Lower lobe of right lung (tissue), 2 donors: ENCODE results near the gene ESPL1. TPM values are rescaled to one million over a fixed set of nuclear protein-coding genes. Genes with fewer than 3 reads are reported as not detected.

Experiments used
- ATAC-seq, 2 donors: fragments of 200-7000 bp; cut with Tn5 transposase; one replicate each; pipeline ENCODE4 v1.9.1; 2020 to 2022; ENCODE audit warnings: mild to moderate bottlenecking in 2 of 2, moderate library complexity in 2 of 2
- DNase-seq: peaks from one replicate; pipeline ENCODE4 v3.0.0-alpha.2; 2020
- H3K27ac ChIP-seq: fragments of 200-600 bp; one replicate; pipeline ENCODE4 v1.8.0; 2022
- H3K27me3 ChIP-seq: fragments of 200-600 bp; one replicate; pipeline ENCODE4 v1.8.0; 2022; ENCODE audit warnings: low read depth
- H3K36me3 ChIP-seq: fragments of 200-600 bp; one replicate; pipeline ENCODE4 v1.8.0; 2022; ENCODE audit warnings: mild to moderate bottlenecking
- H3K4me1 ChIP-seq: fragments of 200-600 bp; one replicate; pipeline ENCODE4 v1.8.0; 2022
- H3K4me3 ChIP-seq: fragments of 200-600 bp; one replicate; pipeline ENCODE4 v1.8.0; 2022; ENCODE audit warnings: mild to moderate bottlenecking
- H3K9me3 ChIP-seq: fragments of 200-600 bp; one replicate; pipeline ENCODE4 v1.8.0; 2022
- intact Hi-C: fragments of 100-400 bp; cut with DNase I; formaldehyde crosslinking; loops from one replicate; pipeline ENCODE4 v1.11.0; 2022
- total RNA-seq: library from RNA; stranded (reverse); fragmentation: NEBNext Ultra II Directional; extraction: Animal tissue kit (Norgen Biotek cat#: 25700); gene quantifications from one replicate; pipeline ENCODE4 v1.2.1, GENCODE V29; 2021
- TF ChIP-seq, protein P1 (sequence below): fragments of 200-600 bp; IDR thresholded peaks from one replicate; pipeline ENCODE4 v1.8.0; 2022; ENCODE audit warnings: antibody characterized with exemption, mild to moderate bottlenecking
- donor health status: DM: no; HTN: yes; CAD: no; lungs with severe emphysema.

Gene ESPL1
- total RNA-seq, 1 donor from 2014 or later: 2.2 TPM

DNA sequence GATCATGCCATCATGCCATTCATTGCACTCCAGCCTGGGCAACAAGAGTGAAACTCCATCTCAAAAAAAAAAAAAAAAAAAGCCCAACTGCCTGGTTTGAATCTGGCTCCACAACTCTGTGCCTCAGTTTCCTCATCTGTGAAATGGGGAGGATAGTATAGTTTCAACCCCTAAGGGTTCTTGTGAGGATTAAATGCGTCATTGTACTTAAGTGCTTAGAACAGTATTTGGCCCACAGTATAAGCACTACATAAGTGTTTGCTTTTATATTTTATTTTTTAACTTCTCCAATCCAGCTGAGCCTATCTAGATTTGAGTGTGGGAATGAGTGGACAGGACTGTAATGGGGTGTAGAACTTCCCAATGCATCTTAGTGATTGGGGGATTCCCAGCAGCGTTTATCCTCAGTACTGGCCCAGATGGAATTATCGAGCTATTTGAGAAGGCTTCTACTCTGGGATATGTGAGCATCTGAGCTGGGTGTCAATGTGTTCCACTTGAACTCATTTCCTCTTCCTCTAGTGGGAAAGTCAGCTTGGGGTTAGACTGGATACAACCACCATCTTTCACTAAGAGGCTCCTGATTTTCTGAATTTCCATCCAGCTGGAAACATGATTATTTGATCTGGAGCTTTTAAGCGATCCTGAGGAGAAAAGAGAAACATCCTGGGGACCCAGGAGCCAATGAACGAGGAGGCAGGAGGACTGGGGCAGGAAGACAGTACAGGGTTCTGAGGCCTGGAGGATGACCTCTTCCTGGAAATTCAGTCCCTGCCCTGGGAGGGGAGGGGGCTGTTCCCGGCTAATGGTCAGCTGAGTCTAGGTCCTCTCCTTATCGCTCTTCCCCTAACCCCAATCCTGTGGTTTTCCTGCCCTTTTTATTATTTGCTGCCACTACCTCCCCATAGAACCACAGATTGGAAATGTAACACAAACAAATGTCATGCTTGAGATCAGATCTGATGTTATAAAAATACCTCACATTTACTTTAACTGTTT is 9.3 kb upstream of the ESPL1 start:
- intact Hi-C loops: no loop called here
- TF ChIP-seq, protein P1, sequence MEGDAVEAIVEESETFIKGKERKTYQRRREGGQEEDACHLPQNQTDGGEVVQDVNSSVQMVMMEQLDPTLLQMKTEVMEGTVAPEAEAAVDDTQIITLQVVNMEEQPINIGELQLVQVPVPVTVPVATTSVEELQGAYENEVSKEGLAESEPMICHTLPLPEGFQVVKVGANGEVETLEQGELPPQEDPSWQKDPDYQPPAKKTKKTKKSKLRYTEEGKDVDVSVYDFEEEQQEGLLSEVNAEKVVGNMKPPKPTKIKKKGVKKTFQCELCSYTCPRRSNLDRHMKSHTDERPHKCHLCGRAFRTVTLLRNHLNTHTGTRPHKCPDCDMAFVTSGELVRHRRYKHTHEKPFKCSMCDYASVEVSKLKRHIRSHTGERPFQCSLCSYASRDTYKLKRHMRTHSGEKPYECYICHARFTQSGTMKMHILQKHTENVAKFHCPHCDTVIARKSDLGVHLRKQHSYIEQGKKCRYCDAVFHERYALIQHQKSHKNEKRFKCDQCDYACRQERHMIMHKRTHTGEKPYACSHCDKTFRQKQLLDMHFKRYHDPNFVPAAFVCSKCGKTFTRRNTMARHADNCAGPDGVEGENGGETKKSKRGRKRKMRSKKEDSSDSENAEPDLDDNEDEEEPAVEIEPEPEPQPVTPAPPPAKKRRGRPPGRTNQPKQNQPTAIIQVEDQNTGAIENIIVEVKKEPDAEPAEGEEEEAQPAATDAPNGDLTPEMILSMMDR: no peak
- peak overlapping the region; percentile 36 for H3K27ac ChIP-seq

GRCh38 chr12:53259891-53260290 is 8.2 kb upstream of the ESPL1 start:
- intact Hi-C loops: no loop called here
- ATAC-seq: no peak

More for the DNA sequence above, 9.3 kb upstream of the ESPL1 start:
- Histone ChIP-seq H3K9me3 (no peaks in the 10 kb centered on the region), H3K36me3 (peaks cover 13% of the 10 kb centered on the region), H3K27me3 (no peaks in the 10 kb centered on the region), H3K4me3 (no peak overlapping the region), H3K4me1 (peaks cover 15% of the 10 kb centered on the region)
- peak; percentile 79 to 94 for ATAC-seq
- no peak for DNase-seq

GRCh38 chr12:53265783-53266182 is 2.3 kb upstream of the ESPL1 start:
- TF ChIP-seq, protein P1: no peak
- no peak for ATAC-seq
- intact Hi-C loops: no loop called here

More at GRCh38 chr12:53259891-53260290, 8.2 kb upstream of the ESPL1 start:
- H3K4me3 ChIP-seq: no peak overlapping the region
- peaks cover 2% of the 10 kb centered on the region for H3K36me3 ChIP-seq
- no peak overlapping the region for H3K27ac ChIP-seq
- peaks cover 14% of the 10 kb centered on the region for H3K4me1 ChIP-seq
- TF ChIP-seq, protein P1: no peak
- no peaks in the 10 kb centered on the region for H3K27me3 ChIP-seq
- no peaks in the 10 kb centered on the region for H3K9me3 ChIP-seq
- no peak for DNase-seq

GRCh38 chr12:53267306-53267998 is 647 bp upstream of the ESPL1 start:
- DNase-seq: no peak
- Histone ChIP-seq H3K4me1 (peaks cover 8% of the 10 kb centered on the region), H3K4me3 (peak overlapping the region; percentile 72), H3K36me3 (no peaks in the 10 kb centered on the region), H3K27me3 (no peaks in the 10 kb centered on the region), H3K27ac (peak overlapping the region; percentile 46), H3K9me3 (no peaks in the 10 kb centered on the region)
- TF ChIP-seq, protein P1: no peak
- peak; percentile 38 to 61 for ATAC-seq
- intact Hi-C loops: no loop called here

More at GRCh38 chr12:53265783-53266182, 2.3 kb upstream of the ESPL1 start:
- Histone ChIP-seq H3K4me1 (peaks cover 8% of the 10 kb centered on the region), H3K4me3 (no peak overlapping the region), H3K27me3 (no peaks in the 10 kb centered on the region), H3K9me3 (no peaks in the 10 kb centered on the region), H3K36me3 (no peaks in the 10 kb centered on the region), H3K27ac (no peak overlapping the region)
- DNase-seq: no peak
